Glutamatergic neuron (in vitro differentiated cells): ENCODE data around the gene PIH1D1. TPM values are rescaled to one million over a fixed set of nuclear protein-coding genes. Genes with fewer than 3 reads are reported as not detected.

ENCODE experiments used
- DNase-seq: peaks from one replicate; pipeline ENCODE4 v3.0.0; 2022
- H3K27ac Mint-ChIP-seq: one replicate; pipeline ENCODE4 v1.8.0; 2020; ENCODE audit warnings: mild to moderate bottlenecking, mixed read lengths, inconsistent platforms; ENCODE audit not compliant: unreplicated experiment
- H3K27me3 Mint-ChIP-seq: one replicate; pipeline ENCODE4 v1.8.0; 2020; ENCODE audit warnings: mild to moderate bottlenecking, moderate library complexity, mixed read lengths, inconsistent platforms; ENCODE audit not compliant: unreplicated experiment
- H3K36me3 Mint-ChIP-seq: one replicate; pipeline ENCODE4 v1.8.0; 2020; ENCODE audit warnings: mild to moderate bottlenecking, mixed read lengths, inconsistent platforms; ENCODE audit not compliant: unreplicated experiment
- H3K4me1 Mint-ChIP-seq: one replicate; pipeline ENCODE4 v1.8.0; 2020; ENCODE audit warnings: mild to moderate bottlenecking, low read depth, mixed read lengths, inconsistent platforms; ENCODE audit not compliant: unreplicated experiment
- H3K4me3 Mint-ChIP-seq: one replicate; pipeline ENCODE4 v1.8.0; 2020; ENCODE audit warnings: mild to moderate bottlenecking, mixed read lengths, inconsistent platforms; ENCODE audit not compliant: unreplicated experiment
- H3K9me3 Mint-ChIP-seq: one replicate; pipeline ENCODE4 v1.8.0; 2020; ENCODE audit warnings: mild to moderate bottlenecking, moderate library complexity, mixed read lengths, inconsistent platforms; ENCODE audit not compliant: unreplicated experiment
- total RNA-seq: library from RNA; stranded (reverse); fragmentation: NEBNext Ultra II Directional; extraction: Animal tissue kit (Norgen Biotek cat#: 25700); gene quantifications from one replicate; pipeline ENCODE4 v1.2.1, GENCODE V29; 2021; ENCODE audit not compliant: unreplicated experiment
- TF ChIP-seq, protein P1 (sequence below): fragments of 200-600 bp; sonication (generic); IDR thresholded peaks from one replicate; pipeline ENCODE4 v1.5.0; 2021; ENCODE audit not compliant: partially characterized antibody, unreplicated experiment

PIH1D1 gene
- total RNA-seq, 1 donor from 2014 or later, result 104 TPM

DNA sequence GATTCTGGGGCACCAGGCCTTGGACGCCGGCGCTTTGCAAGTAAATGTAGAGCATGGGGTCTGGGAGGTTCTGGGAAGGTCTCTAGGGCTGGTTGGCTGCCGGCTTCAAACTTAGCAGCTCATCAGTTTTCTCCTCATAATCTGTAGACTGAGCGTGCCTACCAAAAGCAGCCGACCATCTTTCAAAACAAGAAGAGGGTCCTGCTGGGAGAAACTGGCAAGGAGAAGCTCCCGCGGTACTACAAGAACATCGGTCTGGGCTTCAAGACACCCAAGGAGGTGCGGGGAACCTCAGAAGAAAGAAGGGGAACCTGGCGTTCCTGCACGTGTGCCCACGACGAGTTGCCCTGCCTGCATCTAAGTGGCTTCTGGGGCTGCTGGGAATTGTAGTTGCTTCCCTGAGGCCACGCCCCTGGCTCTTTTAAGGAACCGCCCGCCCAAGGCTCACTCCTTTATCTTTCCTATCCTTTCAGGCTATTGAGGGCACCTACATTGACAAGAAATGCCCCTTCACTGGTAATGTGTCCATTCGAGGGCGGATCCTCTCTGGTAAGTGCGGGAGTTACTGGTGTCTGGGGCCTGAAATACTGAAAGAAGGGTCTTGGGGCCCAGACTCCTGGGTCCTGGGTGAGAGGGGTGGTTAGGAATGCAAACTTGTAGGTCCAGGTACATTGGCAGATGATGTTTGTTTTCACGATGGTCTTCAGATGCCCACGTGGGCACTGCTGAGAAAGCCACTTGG lies 45.6 kb upstream of the PIH1D1 start:
- TF ChIP-seq, protein P1, sequence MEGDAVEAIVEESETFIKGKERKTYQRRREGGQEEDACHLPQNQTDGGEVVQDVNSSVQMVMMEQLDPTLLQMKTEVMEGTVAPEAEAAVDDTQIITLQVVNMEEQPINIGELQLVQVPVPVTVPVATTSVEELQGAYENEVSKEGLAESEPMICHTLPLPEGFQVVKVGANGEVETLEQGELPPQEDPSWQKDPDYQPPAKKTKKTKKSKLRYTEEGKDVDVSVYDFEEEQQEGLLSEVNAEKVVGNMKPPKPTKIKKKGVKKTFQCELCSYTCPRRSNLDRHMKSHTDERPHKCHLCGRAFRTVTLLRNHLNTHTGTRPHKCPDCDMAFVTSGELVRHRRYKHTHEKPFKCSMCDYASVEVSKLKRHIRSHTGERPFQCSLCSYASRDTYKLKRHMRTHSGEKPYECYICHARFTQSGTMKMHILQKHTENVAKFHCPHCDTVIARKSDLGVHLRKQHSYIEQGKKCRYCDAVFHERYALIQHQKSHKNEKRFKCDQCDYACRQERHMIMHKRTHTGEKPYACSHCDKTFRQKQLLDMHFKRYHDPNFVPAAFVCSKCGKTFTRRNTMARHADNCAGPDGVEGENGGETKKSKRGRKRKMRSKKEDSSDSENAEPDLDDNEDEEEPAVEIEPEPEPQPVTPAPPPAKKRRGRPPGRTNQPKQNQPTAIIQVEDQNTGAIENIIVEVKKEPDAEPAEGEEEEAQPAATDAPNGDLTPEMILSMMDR, result no peak
- peak; percentile 54 for DNase-seq
- peaks cover 5% of the 10 kb centered on the region for H3K36me3 Mint-ChIP-seq
- H3K27ac Mint-ChIP-seq, result peak overlapping the region; percentile 94
- H3K4me3 Mint-ChIP-seq, result peak overlapping the region; percentile 95
- H3K9me3 Mint-ChIP-seq, result peaks cover 13% of the 10 kb centered on the region
- peaks cover 16% of the 10 kb centered on the region for H3K4me1 Mint-ChIP-seq
- H3K27me3 Mint-ChIP-seq, result peaks cover 11% of the 10 kb centered on the region

DNA sequence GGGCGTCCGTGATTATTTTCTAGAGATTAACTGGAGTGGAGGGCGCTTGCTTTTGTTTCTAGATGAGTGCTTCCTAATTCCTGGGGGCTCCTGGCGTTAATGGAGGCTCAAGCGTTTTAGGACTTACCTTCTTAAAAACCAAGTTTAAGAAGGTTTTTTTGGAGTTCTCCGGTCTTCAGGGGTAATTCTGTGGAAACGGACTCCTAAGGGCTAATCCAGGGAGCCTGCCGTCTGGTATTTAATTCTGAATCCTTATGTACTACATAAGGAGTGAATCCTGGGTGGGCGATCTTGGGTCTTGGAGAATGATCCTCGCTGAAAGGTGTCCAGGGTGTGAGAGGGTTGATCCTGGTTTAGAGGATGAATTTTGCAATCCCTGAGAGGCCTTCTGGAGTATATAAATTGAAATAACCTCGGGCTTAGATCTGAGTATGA lies 45.0 kb upstream of the PIH1D1 start:
- Mint-ChIP-seq H3K27ac (peak overlapping the region; percentile 94), H3K4me3 (peak overlapping the region; percentile 95), H3K27me3 (peaks cover 11% of the 10 kb centered on the region), H3K9me3 (peaks cover 13% of the 10 kb centered on the region), H3K36me3 (peaks cover 5% of the 10 kb centered on the region), H3K4me1 (peaks cover 12% of the 10 kb centered on the region)
- DNase-seq, result no peak
- TF ChIP-seq, protein P1, result no peak

DNA sequence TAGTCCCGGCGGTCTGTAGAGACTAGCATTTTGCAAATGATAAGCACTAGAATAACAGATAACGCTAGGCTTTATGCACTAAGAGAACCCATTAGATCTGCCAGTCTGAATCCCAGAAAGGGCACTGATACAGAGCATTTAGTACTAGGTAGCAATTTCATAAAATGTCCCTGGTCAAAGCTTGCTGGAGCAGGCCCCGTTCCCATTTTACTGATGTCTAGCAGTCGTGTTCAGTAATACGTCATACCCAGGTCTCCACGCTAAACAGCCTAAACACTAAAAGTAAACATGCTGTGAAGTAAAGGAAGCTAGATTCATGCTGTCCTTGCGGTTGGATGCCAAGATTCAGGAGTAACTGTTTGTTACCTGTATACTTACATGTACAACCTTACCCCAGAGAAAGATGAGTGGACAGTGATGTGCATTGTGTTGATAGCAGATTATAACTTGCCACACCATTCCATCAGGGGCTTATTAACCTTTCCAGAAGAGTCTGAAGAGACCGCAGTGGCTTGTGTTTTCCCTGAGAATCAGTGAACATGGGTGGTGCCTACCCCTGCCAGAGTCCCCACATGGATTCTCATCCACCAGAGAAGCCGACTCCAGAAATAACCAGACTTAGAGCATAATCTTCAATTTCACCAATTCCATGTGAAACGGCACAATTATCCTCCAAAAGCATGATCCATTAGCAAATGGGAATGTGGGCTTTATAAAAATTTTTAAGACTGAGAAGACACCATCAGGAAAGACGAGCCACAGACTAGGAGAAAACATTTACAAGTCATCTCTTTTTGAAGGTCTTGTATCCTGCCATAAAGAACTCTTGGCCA lies 41.2 kb upstream of the PIH1D1 start:
- H3K27me3 Mint-ChIP-seq, result peaks cover 13% of the 10 kb centered on the region
- H3K9me3 Mint-ChIP-seq, result peaks cover 22% of the 10 kb centered on the region
- DNase-seq, result no peak
- peaks cover 9% of the 10 kb centered on the region for H3K4me1 Mint-ChIP-seq
- no peak overlapping the region for H3K27ac Mint-ChIP-seq
- no peak overlapping the region for H3K4me3 Mint-ChIP-seq
- TF ChIP-seq, protein P1, result no peak
- H3K36me3 Mint-ChIP-seq, result peaks cover 5% of the 10 kb centered on the region

DNA sequence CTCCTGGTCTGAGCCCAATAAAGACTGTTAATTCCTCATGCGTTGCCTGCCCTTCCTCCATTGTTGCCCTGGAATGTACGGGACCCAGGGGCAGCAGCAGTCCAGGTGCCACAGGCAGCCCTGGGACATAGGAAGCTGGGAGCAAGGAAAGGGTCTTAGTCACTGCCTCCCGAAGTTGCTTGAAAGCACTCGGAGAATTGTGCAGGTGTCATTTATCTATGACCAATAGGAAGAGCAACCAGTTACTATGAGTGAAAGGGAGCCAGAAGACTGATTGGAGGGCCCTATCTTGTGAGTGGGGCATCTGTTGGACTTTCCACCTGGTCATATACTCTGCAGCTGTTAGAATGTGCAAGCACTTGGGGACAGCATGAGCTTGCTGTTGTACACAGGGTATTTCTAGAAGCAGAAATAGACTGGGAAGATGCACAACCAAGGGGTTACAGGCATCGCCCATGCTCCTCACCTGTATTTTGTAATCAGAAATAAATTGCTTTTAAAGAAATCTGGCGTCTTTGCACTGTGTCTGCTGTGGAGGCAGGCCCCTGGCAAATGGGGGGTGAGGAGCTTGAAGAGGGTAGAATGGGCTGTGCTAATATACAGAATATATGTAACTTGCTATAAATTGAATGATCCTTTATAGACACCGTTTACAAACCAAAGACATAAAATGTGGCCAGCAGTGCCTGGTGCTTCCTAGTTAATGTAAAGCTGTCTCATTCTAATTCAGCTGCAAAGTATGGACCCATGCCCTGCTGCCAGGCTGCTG lies 40.4 kb upstream of the PIH1D1 start:
- H3K36me3 Mint-ChIP-seq, result peaks cover 5% of the 10 kb centered on the region
- DNase-seq, result no peak
- TF ChIP-seq, protein P1, result no peak
- peaks cover 4% of the 10 kb centered on the region for H3K4me1 Mint-ChIP-seq
- no peak overlapping the region for H3K27ac Mint-ChIP-seq
- H3K4me3 Mint-ChIP-seq, result no peak overlapping the region
- peaks cover 18% of the 10 kb centered on the region for H3K27me3 Mint-ChIP-seq
- H3K9me3 Mint-ChIP-seq, result peaks cover 29% of the 10 kb centered on the region
